GM21390 (cell line): ENCODE measurements around the gene ARIH2.

ENCODE experiments used
- ATAC-seq: cut with Tn5 transposase; IDR thresholded peaks from one replicate; pipeline ENCODE4 v1.9.1; 2021; ENCODE audit not compliant: unreplicated experiment

Gene ARIH2

DNA sequence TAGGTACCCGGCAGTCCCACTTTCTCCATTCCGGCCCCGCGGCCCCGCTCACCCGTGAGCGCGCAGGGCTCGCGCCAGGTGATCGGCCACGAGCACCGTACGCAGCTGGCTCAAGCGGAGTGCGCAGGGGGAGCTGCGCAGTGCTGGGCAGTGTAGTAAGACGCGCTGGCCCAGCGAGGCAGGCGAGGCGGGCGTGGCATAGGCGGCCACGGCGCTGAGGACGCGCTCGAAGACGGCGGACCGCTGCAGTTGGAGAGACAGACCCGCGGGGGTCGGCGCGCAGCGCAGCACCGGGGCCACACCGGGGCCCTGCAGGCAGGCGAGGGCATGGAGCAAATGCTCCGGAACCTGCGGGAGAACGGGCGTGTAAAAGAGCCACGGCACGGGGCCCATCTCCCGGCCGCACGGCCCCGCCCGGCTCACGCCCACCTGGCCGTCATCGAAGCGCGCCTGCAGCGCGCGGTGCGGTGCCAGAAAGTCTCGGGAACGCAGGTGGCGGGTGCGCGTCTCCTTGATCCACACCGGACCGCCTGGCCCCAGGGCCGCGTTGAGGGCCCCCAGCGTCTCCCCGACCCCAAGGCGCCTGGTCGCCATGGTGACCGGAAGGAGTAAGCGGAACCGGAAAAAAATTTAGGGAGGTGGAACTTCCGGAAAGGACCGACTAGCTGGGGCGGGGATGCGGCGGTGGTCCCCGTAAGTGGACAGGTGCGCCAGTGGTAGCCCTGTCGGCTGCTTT, 99.5 kb downstream of the ARIH2 start, which contains the start of gene DALRD3:
Gene DALRD3, minus strand, starts transcription at position 610 of the 736 bp plus-strand sequence. Its CDS starts 16 bp downstream, at position 594.
- ATAC-seq: no peak

DNA sequence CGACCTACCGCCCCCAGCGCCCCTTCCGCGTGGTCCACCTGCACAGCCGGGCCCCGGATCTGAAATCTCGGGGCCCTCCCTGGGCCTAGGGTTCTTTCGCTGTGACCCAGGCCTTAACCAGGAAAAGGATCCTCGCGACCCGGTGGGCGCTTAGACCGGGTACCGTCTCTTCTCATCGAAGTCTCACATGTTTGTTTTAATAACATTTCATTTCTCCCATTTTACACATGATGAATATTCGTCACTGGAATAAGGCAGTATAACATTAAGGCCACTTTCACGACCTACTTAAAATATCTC, 100.0 kb downstream of the ARIH2 start:
- no peak for ATAC-seq

DNA sequence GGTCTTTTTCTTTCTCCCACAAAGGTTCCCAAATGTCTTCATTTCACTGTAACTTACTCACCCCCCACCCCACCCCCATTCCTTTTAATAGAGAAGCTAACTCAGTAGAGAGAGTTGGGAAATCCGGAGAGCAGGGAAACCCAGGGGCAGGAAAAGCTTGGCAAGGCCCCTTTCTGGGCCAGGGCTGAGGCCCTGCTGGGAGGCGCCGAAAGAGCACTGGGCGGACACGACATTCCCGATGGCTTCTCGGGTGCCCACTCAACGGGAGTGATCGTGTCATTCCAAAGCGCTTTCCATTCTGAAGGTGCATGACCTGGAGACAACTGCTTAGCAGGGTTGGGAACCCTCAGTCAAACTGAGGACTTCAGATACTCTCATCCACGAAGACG, 101.3 kb downstream of the ARIH2 start:
- ATAC-seq: no peak

DNA sequence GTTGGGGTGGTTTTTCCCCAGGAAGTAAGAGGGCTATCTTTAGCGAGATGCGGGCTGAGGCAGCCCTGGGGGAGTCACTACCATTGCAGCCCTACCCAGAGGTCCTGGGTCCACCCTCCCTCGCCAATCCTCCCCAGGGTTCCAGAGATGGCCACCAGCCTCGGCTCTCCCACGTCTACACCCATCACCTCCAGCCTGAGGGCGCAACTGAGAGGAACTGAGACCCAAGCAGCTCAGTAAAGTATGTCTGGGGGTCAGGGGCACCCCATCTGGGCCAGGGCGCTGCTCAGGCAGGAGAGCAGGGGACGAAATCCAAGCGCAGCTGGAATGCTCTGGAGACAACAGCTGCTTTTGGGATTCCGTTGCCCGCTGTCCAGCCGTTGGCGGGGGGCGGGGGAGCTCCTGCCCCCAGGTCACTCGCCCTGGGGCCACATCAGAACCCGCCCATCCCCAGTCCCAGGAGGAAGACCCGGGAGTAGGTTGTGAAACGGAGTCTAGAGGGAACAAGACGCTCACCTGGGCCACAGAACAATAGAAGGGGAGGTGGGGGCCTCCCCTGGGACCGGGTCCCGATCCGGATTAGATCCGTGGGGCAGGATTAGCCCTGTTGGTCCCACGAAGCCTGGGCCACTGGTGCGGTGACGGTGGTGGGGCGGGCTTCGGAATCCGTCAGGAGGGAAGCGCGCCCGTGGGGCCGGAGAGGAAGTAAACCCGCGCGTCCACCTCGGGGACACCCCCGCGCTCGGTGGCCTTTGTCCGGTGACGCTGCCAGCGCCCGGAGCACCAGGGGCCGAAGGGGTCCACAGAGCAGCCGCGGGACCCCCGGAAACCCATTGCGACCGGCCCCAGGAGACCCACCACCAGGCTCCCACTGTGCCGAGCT, 101.9 kb downstream of the ARIH2 start:
- peak; percentile 1 for ATAC-seq

DNA sequence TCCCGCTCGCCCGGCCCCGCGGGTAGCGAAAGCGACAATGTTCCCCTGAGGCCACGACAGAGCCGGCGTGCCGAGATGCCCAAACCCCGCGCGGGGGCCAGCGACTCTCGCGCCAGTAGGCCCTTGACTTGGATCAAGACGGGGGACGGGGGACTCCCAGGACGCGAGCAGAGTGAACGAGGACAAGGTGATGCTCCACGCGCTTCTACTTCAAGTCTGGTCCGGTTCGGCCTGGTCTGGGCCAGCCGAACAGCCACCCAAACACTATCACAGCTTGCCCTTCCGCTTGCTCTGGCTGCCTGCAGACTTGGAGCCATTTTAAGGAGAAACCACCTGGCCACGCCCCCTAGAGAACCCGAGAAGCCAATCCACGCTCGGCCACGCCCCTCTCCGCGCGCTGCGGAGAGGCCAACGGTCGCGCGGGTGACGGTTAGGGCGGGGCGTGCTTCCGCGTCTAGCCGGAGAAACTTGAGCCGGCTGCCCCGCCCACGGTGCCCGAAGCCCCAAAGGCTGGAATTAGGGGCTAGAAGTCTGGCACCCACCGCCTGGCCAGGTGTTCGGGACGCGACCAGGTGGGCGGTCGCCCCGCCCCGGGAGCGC, 102.7 kb downstream of the ARIH2 start:
- peak; percentile 48 for ATAC-seq

DNA sequence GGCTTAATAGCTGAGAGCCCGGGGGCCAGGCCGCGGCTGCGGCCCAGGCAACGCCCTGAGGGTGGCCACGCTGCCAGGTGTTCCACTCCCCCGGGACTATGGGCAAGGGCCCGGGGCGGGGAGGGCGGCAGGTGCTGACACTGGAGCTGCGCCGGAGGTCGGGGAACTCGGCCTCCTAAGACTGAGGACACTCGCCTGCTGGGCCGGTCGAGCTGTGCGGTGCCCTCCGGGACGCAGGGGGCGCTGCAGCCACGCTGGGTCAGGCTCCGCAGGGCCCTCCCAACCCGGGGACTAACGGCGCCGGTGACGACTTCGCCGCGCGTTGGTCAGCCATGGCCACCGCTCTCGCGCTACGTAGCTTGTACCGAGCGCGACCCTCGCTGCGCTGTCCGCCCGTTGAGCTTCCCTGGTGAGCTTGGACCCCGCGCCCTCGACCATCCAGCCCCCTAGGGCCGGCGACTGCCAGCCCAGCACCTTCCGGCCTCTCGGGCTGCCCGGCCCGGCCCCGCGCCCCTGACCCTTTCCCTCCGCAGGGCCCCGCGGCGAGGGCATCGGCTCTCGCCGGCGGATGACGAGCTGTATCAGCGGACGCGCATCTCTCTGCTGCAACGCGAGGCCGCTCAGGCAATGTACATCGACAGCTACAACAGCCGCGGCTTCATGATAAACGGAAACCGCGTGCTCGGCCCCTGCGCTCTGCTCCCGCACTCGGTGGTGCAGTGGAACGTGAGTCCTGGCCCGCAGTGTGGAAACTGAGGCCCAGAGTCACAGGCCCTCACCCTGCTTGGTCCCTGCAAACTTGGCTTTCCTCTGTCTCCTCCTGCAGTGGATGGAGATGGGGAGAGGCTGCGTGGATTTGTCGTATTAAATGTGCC, 103.4 kb downstream of the ARIH2 start, which contains the start of gene NDUFAF3:
Gene NDUFAF3, plus strand, starts transcription at position 309 of the 875 bp plus-strand sequence. Its CDS starts 24 bp downstream, at position 333.
- ATAC-seq: peak; percentile 52

DNA sequence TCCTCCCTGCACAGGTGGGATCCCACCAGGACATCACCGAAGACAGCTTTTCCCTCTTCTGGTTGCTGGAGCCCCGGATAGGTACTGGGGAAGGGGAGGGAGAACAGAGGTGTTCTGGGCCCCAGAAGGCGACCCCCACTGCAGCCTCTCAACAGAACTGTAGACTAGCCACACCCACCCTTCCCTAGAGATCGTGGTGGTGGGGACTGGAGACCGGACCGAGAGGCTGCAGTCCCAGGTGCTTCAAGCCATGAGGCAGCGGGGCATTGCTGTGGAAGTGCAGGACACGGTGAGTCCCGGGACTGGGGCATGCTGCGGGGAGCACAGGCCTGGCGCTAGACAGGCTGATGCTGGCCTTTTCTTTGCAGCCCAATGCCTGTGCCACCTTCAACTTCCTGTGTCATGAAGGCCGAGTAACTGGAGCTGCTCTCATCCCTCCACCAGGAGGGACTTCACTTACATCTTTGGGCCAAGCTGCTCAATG, 104.1 kb downstream of the ARIH2 start:
- ATAC-seq: no peak

DNA sequence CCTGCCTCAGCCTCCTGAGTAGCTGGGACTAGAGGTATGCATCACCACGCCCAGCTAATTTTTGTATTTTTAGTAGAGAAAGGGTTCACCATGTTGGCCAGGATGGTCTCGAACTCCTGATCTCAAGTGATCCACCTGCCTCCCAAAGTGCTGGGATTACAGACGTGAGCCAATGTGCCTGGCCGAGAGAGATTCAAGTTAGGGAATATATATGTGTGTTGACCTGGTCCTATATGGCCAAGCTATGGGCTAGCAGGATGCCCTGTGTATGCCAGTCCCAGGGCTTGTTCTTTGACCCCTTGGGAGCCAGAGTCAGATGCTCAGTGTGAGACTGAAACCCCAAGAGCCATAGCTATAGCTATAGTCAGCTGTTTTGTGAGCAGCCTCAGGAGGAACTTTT, 105.1 kb downstream of the ARIH2 start:
- ATAC-seq: no peak

DNA sequence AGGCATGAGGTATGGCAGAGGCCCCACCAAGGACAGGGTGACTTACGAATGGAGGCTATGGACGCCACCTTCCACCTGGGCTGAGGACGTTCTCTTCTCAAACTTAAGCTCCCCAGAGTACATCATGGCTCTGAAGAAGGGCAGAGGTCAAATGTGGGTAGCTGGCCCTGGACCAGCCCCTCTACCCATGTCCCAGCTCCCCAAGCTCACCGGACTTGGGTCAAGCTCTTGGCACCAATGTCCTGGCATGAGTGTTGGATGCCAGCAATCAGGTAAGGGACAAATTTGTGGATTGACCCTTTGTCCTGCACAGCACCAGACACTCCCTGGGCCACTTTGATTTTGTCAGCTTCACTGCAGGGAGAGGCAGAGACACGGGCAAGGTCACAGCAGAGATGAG, 105.8 kb downstream of the ARIH2 start:
- ATAC-seq: no peak

DNA sequence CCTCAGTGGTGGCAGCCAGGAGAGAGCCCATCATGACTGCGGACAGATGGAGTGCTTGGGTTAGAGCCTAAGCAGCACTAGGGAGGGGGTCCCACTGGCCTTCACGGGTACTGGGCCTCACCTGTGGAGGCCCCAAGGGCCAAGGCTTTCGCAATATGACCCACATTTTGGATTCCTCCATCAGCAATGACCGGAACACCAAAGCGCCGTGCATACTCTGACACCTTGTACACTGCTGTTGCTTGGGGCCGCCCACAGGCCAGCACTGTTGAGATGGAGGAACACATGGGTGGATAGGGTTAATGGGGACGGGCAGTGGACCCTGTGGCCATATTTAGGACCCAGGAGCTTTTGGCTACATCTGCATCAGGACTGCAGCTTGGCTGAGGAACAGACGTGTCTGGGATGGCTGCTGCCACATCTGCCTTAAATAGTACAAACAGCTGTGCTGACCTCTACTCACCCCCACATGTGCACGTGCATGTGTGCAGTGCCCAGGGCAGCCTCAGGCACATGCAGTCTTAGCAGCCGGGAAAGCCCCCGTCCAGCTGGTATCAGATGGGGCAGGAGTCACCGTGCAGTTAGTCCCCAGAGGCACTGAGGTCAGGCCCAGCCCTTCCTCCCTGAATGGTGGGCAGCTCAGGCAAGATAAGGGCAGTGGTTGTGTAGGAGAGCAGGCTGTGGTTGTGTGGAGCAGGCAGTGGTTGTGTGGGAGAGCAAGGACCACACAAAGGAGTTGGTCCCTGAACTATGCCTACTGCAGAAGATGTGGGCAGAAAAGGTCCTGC, 106.6 kb downstream of the ARIH2 start:
- ATAC-seq: no peak

DNA sequence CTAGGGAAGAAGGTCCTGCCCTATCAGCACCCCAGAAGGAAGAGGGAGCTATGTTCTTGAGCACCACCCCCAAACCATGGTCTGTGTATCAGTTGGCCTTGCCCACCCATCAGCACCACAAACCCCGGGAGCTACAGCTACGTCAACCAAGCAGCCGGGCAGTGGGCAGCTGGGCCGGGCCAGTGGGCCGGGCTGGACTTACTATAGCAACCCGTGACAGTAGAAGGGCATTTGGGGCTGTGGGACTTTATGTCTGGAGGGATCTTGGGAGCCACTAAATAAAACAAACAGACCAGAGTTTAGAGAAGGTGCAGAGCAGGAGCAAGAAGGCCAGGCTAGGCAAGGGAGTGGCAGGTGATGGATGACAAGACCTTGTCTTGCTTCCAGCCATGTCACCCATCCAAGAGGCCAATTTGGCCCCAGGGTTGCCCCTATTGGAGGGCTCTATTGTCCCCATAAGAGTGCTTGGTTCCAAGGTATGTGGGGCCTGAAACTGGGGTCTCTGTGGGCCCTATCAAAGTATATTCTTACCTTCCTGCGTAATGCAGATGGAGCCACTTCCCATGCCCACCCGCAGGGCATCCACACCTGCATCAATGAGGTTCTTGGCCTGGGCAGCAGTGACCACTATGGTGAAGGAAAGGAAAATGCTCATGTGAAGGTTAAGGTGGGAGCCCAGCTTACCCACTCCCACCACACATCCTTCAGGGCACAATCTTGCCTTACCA, 107.3 kb downstream of the ARIH2 start:
- ATAC-seq: no peak

DNA sequence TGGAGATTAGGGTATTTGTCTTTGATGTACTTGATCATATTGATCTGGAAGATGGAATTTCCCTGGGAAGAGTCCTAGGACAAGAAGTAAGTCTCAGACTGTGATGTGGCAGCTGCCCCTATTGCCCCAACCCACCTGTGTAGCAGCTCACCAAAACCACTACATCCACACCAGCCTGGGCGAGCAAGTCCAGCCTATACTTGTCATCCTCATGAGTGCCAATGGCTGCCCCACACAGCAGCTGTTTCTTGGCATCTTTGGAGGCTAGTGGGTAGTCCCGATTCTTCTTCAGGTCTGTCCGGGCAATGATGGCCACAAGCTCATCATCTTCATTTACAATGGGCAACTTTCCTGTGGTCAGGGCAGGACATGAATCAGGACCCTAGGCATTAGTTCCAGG, 107.9 kb downstream of the ARIH2 start:
- ATAC-seq: no peak

DNA sequence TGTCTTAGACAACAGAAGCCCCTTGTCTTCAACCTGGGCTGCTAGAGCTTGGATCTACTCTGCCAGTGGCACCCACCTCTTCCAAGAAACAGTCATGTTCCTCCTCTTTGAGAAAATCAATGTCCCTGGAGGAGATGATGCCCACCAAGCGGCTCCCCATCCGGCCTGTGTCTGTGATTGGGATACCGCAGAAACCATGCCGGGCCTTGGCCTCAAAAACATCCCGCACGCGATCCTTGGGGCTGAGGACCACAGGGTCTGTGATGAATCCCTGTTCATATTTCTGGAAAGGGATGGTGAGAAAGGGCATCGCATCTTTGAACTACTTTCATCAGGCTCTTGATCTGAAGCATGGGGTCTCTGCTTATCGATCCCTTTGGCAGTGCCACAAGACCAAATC, 109.0 kb downstream of the ARIH2 start:
- no peak for ATAC-seq

DNA sequence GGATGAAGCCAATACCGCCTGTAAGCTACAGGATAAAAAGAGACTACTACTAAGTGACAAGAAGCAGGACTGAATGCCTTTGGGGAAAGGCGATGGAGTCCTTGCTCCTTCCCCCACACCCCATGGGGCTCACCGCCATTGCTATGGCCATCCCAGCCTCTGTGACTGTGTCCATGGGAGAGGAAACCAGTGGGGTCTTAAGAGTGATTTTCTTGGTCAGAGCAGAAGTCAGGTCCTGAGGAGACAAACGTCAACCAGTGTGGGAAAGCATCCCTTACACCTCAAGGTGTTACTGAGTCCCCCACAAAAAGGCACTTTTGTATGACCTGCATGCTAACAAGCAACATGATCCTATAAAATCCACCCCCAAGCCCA, 109.6 kb downstream of the ARIH2 start:
- no peak for ATAC-seq

DNA sequence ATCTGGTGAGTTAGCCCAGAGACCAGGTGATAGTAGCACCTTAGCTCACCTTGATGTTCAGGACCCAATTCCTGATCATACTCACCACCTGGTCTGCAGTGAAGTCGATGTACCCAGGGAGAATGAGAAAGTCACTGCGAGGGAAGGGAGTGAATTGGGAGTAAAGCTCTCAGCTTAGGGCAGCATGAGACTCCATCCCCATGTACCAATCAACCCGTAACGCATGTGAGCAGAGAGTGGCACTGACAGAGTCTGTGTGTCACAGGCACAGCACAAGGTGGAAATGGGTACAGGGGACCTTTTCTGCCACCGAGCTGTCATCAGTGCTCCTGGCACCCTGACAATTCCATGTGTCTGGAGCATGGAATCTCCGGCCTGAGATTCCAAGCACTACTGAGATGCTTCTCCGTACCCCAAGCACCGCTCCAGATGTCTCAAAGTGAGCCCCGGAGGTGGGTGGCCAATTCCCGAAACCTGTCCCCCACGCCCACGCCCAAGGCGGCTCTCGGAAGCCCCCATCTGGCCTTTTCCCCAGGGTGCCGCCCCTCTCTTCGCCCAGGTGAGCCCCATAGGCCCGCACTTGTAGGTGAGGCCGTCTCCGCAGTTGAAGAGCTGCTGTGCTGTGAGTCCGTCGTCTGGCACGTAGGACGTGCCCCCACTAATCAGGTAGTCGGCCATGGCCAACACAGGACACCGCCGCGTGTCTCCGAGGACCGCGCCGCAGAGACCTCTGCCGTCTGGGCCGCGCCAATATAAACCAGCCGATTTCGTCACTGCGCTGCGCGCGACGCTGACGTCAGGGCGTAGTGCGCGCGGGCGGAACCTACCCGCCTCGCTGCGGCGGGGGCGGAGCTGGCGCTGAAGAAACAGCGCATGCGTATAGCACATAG, 110.3 kb downstream of the ARIH2 start, which contains the start of gene IMPDH2:
Gene IMPDH2, minus strand, starts transcription at position 726 of the 890 bp plus-strand sequence. Its CDS starts 48 bp downstream, at position 678.
- peak; percentile 90 for ATAC-seq

DNA sequence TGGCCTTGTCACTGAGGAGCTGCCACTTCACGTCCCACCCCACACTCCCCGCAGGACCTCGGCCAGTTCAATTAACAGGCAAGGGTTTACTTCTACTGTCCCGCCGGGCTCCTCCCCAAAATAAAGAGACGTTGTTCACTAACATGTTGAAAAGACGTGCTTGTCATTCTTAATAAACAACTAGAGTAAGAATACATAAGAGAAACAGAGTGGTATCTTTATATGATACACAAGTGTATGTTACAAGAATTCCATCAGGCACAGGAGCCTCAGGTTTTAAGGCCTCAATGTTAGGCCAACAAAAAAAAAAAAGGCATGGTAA, 110.9 kb downstream of the ARIH2 start:
- ATAC-seq: no peak

DNA sequence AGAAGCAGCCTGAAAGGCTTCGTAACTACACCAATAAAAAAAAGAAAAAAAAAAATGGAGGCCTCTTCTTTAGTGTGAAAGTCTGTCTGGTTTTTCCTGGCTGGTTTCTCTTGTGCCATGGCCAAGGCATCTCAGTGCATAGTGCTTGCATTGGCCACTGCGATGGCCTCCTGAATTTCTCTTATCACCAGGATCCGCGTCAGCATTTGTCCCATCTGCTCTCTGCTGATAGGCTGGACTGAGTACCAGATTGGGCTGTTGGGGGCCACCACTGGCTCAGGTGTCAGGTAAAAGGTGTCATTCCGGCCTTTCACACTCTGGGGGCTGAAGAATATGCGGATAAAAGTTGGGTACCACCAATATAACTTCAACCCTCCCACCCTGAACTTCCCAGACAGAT, 111.7 kb downstream of the ARIH2 start:
- no peak for ATAC-seq

DNA sequence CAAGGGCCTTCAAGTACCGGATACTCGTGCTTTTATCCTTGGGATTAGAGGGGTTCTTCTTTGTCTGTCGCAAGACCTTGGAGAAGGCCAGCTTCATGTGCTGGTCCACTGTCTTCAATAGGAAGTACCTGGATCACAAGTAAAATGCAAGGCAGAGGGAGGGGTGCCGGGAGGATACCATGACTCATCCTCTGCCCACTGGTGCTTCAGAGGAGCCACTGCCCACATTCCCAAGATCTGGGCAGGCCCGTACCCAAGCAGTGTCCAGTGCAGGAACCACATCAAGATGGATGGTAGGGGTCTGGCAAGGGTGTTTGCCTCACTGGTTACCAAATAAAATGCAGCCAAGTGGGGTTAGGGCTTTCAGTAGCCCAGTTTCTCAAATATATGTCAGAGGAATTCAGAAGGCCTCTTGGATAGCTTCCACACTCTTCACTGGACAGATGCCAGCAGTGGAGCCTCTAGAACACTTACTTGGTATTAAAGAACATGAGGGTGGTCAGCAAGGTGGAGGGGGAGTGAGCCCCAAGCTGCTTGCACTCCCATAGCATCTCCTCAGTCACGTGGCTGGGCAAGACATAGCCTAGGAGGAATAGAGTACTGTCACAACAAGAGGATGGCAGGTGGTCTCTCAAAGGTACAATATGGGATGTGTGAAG, 114.1 kb downstream of the ARIH2 start:
- no peak for ATAC-seq
